ENCODE data around the gene EPS8. TPM values are rescaled to one million over a fixed set of nuclear protein-coding genes. Genes with fewer than 3 reads are reported as not detected.

The EPS8 gene
- total RNA-seq, 6 experiments from 2014 or later: 46.1 to 50.7 (median 46.6) TPM

GRCh38 chr12:15632708-15633107 lies 156.5 kb downstream of the EPS8 start:
- peaks cover 22% of the 10 kb centered on the region for H3K36me3 Mint-ChIP-seq (ENCODE audit: low read depth)
- no peak for TF ChIP-seq CTCF (IDR thresholded peaks at IDR 0.05)
- DNase-seq: no peak
- H3K27me3 Mint-ChIP-seq (ENCODE audit: insufficient read depth): no peaks in the 10 kb centered on the region
- peak overlapping the region; percentile 76 for H3K27ac Mint-ChIP-seq
- H3K4me1 Mint-ChIP-seq (ENCODE audit: low read depth): peaks cover 93% of the 10 kb centered on the region
- H3K9me3 Mint-ChIP-seq: no peaks in the 10 kb centered on the region
- 0 out of 2 replicates have a peak overlapping the region, but pooled peaks have one; percentile 12 for H3K4me3 Mint-ChIP-seq

- DNase-seq: no peak
- Mint-ChIP-seq H3K4me3 (peak overlapping the region; percentile 75), H3K9me3 (no peaks in the 10 kb centered on the region), H3K4me1 (ENCODE audit: low read depth) (peaks cover 85% of the 10 kb centered on the region), H3K27me3 (ENCODE audit: insufficient read depth) (no peaks in the 10 kb centered on the region), H3K27ac (peak overlapping the region; percentile 97), H3K36me3 (ENCODE audit: low read depth) (peaks cover 33% of the 10 kb centered on the region)
- TF ChIP-seq CTCF (IDR thresholded peaks at IDR 0.05): no peak
Measured at GRCh38 chr12:15631007-15631715, 158.0 kb downstream of the EPS8 start.

- TF ChIP-seq CTCF (IDR thresholded peaks at IDR 0.05): no peak
- DNase-seq: peak; percentile 50
- H3K9me3 Mint-ChIP-seq: no peaks in the 10 kb centered on the region
- H3K36me3 Mint-ChIP-seq (ENCODE audit: low read depth): peaks cover 44% of the 10 kb centered on the region
- no peaks in the 10 kb centered on the region for H3K27me3 Mint-ChIP-seq (ENCODE audit: insufficient read depth)
- H3K4me3 Mint-ChIP-seq: peak overlapping the region; percentile 75
- H3K4me1 Mint-ChIP-seq (ENCODE audit: low read depth): peaks cover 89% of the 10 kb centered on the region
- H3K27ac Mint-ChIP-seq: peak overlapping the region; percentile 97
Measured at GRCh38 chr12:15629761-15630160, 159.4 kb downstream of the EPS8 start.

DNA sequence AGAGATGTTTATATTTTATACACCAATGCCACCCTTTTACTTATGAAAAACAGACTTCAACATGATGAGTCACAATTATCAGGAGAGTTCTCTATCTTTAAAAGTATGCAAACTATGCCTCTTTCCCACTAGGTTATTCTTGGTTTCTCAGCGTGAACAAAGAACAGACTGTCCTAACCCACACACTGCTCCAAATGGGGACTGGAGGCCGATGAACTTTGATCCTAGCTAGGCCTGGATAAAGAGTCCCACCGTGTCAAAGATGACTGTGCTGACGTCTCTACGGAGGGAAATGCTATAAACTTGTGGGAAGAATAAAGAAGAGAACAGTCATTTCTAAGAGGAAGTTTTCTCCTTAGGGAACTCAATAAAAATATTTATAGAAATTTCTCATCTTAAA lies 160.1 kb downstream of the EPS8 start:
- Mint-ChIP-seq H3K27me3 (ENCODE audit: insufficient read depth) (no peaks in the 10 kb centered on the region), H3K27ac (peak overlapping the region; percentile 97), H3K9me3 (no peaks in the 10 kb centered on the region), H3K36me3 (ENCODE audit: low read depth) (peaks cover 45% of the 10 kb centered on the region), H3K4me3 (peak overlapping the region; percentile 75), H3K4me1 (ENCODE audit: low read depth) (peaks cover 86% of the 10 kb centered on the region)
- TF ChIP-seq CTCF (IDR thresholded peaks at IDR 0.05): no peak
- DNase-seq: peak; percentile 81

- Mint-ChIP-seq H3K36me3 (ENCODE audit: low read depth) (peaks cover 42% of the 10 kb centered on the region), H3K4me3 (peak overlapping the region; percentile 75), H3K27me3 (ENCODE audit: insufficient read depth) (no peaks in the 10 kb centered on the region), H3K27ac (peak overlapping the region; percentile 97), H3K9me3 (no peaks in the 10 kb centered on the region), H3K4me1 (ENCODE audit: low read depth) (peaks cover 77% of the 10 kb centered on the region)
- TF ChIP-seq CTCF (IDR thresholded peaks at IDR 0.05): no peak
- peak; percentile 10 for DNase-seq
Measured at GRCh38 chr12:15627995-15628945, 160.9 kb downstream of the EPS8 start.
